ENCODE results near the gene DDX28.
A peak's percentile ranks its signal among the peaks of the same experiment; 100 is the strongest.

DDX28 gene, protein sequence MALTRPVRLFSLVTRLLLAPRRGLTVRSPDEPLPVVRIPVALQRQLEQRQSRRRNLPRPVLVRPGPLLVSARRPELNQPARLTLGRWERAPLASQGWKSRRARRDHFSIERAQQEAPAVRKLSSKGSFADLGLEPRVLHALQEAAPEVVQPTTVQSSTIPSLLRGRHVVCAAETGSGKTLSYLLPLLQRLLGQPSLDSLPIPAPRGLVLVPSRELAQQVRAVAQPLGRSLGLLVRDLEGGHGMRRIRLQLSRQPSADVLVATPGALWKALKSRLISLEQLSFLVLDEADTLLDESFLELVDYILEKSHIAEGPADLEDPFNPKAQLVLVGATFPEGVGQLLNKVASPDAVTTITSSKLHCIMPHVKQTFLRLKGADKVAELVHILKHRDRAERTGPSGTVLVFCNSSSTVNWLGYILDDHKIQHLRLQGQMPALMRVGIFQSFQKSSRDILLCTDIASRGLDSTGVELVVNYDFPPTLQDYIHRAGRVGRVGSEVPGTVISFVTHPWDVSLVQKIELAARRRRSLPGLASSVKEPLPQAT

DNA sequence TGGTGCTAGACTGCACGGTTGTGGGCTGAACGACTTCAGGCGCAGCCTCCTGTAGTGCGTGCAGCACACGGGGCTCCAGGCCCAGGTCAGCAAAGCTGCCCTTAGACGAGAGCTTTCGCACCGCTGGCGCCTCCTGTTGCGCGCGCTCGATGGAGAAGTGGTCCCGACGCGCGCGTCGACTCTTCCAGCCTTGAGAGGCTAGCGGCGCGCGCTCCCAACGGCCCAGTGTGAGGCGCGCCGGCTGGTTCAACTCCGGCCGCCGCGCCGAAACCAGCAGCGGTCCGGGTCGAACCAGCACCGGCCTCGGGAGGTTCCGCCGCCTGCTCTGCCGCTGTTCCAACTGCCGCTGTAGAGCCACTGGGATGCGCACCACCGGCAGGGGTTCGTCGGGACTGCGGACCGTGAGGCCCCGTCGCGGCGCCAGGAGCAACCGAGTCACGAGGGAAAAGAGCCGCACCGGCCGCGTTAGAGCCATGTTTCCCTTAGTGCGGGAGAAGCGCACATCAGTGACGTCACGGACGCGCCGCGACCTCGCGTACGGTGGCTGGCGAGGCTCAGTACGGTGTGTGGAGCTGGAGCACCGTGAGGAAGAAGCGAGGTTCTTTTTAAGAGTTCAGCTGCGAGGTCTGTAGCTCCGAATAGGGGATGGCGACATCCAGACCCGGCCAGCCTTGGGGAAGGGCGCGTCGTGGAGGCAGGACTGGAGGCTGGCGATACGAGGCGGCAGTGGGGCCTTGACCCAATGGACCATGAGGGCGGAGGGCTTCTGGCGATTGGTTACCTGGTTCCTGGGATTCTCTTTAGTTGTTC is at the start of gene DDX28, which contains the start of gene DUS2:
Gene DDX28, minus strand, starts transcription at position 505 of the 810 bp plus-strand sequence. Its CDS starts 30 bp downstream, at position 475.
Gene DUS2, plus strand, starts transcription at position 557 of the 810 bp plus-strand sequence. CDS start 14,740 bp downstream, outside the sequence.
- DNase-seq (ENCODE audit: low read depth) = peak; percentile 93

DNA sequence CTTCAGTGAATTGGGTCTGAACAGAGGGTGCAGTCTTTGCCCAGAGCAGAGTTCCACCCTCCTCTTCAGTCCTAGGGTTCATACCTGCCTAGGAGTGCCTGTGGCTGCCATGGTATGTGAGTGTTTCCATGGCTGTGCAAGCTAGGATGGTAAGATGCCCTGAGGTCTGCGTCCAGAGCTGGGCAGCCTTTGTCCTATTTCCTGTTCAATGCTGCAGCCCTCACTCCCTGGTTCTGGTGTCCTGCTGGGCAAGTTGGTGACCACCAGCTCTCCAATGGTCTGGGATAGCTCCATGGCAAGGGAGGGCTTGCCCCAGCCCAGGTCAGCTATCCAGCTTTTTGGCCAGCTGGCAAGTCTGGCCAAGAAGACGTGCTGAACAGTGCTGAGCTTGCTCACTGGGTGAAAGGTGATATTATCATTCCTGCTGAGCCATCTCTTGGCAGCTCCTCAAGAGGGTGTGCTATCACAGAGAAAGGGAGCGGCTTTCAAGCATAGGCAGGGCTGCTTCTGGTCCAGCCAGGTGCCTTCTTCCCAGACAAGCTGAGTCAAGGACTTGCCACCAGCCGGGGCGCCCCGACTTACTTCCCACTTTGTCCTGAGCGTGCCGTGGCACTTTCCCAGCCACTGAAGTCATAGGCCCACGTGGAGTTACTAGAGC is 49.1 kb upstream of the DDX28 start:
- DNase-seq (ENCODE audit: low read depth) = peak; percentile 58

DNA sequence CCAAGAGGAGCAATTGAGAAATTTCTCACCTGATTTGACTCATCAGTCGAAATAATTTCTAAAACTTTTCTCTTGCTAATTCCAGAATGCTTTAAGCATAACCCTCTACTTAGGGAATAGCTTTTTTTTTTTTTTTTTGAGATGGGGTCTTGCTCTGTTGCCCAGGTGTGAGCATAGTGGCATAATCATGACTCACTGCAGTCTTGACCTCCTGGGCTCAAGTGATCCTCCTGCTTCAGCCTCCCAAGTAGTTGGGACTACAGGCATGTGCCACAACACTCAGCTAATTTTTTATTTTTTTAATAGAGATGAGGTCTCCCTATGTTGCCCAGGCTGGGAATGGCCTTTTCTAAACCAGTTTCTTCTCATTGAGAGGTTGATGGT is 48.5 kb upstream of the DDX28 start:
- no peak for DNase-seq (ENCODE audit: low read depth)

GRCh38 chr16:68070806-68071517 is 47.9 kb upstream of the DDX28 start:
- DNase-seq (ENCODE audit: low read depth) = no peak

- DNase-seq (ENCODE audit: low read depth) = no peak
Measured at GRCh38 chr16:68070249-68070730, 47.3 kb upstream of the DDX28 start.

GRCh38 chr16:68069511-68070248 is 46.6 kb upstream of the DDX28 start:
- no peak for DNase-seq (ENCODE audit: low read depth)

DNA sequence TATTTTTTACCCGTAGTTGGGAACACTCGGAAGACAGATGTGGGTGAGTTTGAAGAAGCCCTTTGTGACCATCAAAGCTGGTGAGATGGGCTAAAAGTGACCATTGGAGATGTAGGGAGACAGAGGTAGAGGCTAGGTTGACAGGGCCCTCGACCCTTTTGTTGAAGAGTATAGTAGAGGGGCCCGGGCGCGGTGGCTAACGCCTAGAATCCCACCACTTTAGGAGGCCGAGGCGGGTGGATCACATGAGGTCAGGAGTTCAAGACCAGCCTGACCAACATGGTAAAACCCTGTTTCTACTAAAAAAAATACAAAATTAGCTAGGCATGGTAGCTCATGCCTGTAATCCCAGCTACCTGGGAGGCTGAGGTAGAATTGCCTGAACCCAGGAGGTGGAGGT is 45.9 kb upstream of the DDX28 start:
- DNase-seq (ENCODE audit: low read depth) = no peak

DNA sequence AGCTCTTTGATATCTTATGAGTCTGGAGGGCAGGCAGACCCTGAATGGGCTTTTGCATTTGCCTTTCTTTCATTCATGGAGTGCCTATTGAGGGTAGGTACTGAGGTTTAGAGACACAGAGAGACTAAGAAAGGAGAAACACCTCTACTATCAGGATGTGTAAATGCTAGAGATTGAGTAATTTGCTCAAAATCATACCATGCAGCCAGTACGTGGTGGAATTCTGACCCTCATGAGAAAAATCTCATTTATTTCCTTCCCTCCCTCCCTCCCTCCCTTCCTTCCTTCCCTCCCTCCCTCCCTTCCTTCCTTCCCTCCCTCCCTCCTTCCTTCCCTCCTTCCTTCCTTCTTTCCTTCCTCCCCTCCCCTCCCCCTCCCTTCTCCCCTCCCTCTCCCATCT is 43.7 kb upstream of the DDX28 start:
- DNase-seq (ENCODE audit: low read depth) = no peak

DNA sequence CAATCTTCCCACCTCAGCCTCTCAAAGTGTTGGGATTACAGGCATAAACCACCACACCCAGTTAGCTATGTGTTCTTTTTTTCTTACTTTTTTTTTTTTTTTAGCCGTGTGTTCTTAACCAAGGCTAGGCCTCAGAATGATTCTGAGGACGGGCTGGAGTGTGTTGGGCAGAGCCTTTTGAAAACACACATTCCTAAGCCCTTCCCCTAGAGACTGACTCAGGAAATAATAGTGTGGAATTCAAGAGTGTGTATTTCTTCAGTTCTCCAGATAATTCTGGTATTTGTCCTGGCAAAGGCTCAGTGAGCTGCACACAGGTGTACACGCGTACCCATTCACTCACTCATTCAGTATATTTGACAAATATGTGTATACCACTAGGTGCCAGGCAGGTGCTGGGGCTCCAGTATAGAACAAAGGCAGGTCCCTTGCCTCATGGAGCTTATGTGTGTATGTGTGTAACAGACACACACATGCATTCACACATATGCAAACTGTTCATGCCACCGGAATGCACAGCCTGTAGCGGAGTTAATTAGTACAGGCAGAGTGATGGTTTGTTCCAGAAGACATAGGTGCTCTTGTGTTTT is 42.8 kb upstream of the DDX28 start:
- peak; percentile 19 for DNase-seq (ENCODE audit: low read depth)

DNA sequence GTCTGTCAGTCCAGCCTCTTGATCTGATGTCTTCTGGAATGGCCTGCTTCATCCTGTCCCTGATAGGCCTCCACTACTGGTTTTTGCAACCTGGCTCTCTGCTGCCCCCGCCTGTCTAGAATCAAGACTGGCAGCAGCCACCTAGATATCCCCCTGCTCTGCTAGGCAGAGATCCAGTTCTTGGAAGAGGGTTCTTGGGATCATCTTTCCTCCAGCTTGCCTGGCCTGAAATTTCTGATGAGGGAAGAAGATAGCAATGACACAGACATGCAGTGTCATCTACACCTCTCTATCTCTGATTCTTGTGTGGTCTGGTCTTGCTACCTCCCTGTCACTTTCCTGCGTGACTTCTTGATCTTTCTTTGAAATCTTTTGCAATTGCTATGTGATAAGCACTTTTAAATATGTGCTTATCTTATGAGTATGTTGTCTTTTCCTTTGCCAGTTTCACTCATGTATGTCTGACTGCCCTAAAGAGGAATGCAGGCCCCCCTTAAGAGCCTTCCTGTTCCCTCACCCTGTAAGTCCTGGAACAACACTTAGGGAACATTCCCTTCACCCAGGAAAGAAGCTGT is 41.8 kb upstream of the DDX28 start:
- peak; percentile 74 for DNase-seq (ENCODE audit: low read depth)

DNA sequence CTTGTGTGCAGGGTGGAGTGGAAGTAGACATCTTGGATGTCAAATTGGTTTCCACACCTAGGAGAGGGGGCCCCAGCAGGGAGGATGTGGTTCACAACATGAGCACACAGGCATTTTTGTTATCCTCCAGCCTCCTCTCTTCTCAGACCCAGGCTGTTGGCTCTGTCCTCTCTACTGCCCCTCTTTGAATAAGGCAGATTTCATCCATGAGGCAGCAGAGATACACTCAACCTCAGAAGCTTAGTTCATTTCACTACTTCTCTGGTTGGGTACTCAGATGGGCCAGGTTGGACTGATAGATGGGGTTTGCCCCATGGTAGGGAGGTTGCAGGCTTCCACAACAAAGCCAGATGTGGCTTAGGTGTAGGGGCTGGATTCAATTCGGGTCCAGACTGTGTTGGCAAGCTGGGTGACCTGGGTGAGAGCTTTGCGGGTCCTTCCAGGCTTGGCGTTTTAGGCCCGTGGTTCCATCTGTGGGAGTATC is 39.9 kb upstream of the DDX28 start:
- DNase-seq (ENCODE audit: low read depth) = no peak

- DNase-seq (ENCODE audit: low read depth) = no peak
Measured at GRCh38 chr16:68061396-68061795, 38.4 kb upstream of the DDX28 start.

- no peak for DNase-seq (ENCODE audit: low read depth)
Measured at GRCh38 chr16:68059804-68060203, 36.8 kb upstream of the DDX28 start.

- no peak for DNase-seq (ENCODE audit: low read depth)
Measured at GRCh38 chr16:68055395-68055794, 32.4 kb upstream of the DDX28 start.

DNA sequence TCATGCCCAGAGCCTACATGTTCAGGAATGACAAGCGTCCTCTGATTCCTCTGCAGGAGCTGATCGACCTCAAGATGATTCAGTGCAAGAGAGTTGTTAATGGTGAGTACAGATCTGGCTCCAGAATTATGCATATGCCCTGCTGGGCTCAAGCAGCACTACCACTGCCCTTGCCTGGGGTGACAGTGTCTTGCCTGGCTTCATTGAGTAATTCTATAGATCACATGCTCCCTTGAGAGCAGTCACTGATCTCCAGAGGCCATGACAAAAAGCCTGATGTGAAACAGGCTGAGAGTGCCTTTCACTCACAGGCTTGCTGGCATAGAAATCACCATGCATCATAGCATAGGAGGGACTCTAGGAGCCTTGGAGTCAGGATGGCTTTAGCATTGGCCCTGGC is 26.4 kb upstream of the DDX28 start:
- DNase-seq (ENCODE audit: low read depth) = no peak

GRCh38 chr16:68047987-68048386 is 25.0 kb upstream of the DDX28 start:
- DNase-seq (ENCODE audit: low read depth) = no peak

GRCh38 chr16:68046106-68046505 is 23.1 kb upstream of the DDX28 start:
- DNase-seq (ENCODE audit: low read depth) = no peak

GRCh38 chr16:68041783-68042182 is 18.8 kb upstream of the DDX28 start:
- DNase-seq (ENCODE audit: low read depth) = no peak

DNA sequence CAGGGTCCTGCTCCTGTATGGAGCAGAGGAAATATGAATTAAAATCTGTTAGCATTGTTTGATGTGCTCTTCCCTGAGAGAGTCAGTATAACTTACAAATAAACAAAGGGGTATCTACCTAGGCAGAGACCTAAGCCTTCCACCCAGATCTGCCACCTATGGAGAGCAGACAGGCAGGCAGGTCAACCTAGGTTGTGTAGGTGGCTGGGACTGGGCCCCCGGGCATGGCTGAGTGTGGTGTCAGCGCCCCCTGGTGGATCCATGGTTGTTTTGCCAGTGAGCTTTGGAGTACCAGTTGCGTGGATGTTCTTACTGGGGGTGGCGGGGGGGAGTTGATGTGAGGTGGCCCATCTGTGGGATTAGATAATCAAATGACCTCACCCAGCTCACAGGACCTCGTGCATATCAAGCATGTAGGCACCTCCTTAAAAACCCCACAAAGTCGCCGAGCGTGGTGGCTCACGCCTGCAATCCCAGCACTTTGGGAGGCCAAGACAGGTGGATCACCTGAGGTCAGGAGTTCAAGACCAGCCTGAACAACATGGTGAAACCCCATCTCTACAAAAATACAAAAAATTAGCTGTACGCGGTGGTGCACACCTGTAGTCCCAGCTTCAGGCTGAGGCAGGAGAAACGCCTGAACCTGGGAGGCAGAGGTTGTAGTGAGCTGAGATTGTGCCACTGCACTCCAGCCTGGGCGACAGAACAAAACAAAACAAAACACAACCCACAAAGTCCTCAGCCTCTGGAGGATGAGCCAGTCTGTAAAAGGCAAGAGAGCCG is 17.7 kb upstream of the DDX28 start:
- DNase-seq (ENCODE audit: low read depth) = peak; percentile 79

Measured in ELR (cell line).